NCI-H2196 (cell line): ENCODE data around the gene TRIM54.
"Not testable (repeated sequence)": the region's sequence is repeated elsewhere in the genome, so short reads cannot be mapped to it uniquely, and the experiment has no call there.

Source experiments
- DNase-seq: peaks from one replicate; lab custom pipeline; 2025; ENCODE audit not compliant: unreplicated experiment; lab: John Stamatoyannopoulos, UW

The TRIM54 gene

DNA sequence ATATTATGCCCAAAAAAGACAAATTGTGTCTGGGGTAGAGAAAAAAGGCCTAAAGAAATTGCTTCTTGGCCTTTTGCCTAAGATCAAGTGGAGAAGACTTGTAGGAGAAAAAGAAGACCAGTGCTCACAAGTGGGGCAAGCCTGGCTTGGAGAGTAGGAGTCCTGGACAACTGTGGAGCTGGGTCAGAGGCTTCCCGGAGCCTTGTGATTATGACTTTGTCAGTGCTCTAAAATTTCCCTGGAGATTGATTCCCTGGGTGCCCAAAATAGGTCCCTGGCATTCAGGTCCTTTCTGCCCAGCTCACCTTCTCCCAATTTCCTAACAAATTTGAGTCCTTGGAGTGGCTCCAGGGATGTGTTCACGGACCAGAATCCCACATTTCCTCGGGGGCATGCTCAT lies 787 bp upstream of the TRIM54 start:
- DNase-seq, result no peak

DNA sequence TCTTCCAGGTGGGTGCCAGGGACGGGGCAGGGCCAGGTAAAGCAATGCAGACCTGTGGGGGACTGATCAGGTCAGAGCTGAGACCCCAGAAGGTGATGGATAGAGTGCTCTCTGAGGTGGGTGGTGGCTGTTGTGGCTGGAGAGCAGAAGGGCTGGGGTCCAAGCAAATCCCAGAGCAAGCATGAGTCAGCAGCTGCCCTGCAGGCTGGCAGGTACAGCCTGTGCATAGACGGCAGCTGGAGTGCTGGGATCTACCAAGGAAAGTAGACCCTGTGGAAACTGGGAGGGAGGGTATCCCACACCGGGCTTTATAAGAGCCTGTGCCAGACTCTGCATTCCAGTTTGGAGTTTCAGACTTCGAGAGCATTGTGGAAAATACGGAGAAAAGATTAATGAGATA lies 663 bp downstream of the TRIM54 start:
- no peak for DNase-seq

DNA sequence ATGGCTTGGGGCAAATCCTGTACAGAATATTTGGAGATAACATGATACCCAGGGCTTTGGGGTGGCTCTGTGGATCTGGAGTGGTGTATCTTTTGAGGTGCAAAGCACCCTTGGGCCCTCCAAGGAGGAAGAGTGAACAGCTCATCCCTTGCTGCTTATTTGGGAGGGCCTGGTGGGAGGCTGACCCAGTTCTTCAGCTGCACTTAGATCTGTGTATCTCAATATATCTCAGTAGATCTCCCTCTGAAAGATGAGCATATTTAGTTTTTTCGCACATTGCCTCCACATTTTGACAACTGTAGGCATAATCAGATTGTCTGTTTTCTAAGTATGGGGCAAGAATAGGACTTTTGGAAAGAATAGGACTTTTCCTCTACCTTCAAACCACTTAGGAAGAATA lies 2.8 kb downstream of the TRIM54 start:
- no peak for DNase-seq

DNA sequence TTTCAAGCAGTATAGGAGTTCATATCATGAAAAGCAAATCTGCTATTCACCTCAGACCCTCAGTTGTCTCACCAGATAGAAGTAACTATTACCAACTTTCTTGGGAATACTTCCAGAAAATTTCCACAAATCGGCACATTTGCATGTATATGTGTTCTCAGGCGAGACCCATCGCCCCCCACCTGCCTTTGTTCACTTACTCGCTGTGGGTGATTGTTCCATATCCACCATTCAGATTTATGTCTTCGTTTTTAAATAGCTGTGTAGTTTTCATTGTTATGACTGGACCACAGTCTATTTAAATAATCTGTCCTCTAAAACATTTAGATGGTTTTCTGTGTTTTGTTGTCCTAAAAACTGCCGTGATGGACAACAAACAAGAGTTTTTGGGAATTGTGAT lies 3.3 kb downstream of the TRIM54 start:
- DNase-seq, result no peak

DNA sequence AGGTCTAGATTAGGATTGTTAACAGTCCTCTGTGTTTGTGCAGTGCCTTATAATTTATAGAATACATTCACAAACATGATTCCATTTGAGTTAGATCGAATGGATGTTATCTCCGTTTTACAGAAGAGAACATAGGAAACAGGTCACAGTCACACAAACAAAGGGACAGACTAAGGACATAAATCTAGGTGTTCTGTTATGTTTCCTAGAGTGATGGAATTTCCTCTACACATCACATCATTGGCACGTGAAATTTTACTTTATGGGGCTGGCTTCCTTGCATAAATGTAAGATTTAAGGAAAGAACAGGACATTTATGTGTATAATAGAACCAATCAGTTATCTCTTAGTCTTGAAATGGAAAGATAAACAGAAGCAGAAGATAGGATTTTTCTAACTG lies 6.4 kb downstream of the TRIM54 start:
- DNase-seq, result no peak

DNA sequence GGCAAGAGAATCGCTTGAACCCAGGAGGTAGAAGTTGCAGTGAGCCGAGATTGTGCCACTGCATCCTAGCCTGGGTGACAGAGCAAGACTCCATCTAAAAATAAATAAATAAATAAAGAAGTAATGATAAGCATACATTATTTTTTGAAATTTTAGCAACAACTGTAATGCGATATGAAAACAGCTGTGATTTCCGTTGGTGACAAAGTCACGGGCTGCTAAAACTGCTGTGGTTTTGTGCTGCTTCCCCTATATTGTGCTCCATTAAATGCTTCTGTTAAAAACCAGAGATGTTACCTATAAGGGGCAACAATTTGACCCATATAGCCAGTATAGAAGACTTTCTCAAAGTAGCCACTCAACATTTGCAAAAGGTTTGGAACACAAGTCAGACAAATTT lies 8.3 kb downstream of the TRIM54 start:
- DNase-seq, result no peak

DNA sequence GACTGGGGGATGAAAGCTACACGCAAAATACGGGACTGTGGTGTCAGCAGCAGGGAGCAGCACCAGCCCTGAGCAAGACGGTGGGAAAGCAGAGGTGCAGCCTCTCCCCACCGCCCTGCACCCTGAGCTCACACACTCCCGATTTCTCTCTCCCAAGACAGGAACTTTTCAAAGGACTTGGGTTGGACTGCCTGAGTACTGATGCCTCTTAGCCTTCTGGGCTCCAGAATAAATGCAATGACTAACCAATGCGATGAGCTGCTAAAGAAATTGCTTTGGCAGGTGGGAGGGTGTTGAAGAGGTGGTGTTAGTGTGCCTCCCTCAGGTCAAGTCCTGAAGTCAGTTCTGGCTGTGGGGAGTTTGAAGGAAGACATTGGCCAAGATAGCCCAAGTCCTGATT lies 9.6 kb downstream of the TRIM54 start:
- no peak for DNase-seq

DNA sequence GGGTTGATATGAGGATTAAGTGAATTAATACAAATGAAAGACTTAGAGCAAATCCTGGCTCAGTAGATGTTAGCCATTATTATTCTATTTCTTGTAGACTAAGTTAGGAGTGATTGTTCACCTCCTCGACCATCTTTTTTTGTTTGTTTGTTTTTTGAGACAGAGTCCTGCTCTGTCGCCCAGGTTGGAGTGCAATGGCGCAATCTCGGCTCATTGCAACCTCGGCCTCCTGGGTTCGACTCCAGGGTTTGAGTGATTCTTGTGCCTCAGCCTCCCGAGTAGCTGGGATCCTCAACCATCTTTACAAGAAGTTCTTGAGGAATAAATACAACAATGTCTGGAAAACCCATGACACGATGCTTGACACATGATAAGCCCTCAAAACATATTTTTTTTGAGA lies 12.7 kb downstream of the TRIM54 start:
- no peak for DNase-seq

DNA sequence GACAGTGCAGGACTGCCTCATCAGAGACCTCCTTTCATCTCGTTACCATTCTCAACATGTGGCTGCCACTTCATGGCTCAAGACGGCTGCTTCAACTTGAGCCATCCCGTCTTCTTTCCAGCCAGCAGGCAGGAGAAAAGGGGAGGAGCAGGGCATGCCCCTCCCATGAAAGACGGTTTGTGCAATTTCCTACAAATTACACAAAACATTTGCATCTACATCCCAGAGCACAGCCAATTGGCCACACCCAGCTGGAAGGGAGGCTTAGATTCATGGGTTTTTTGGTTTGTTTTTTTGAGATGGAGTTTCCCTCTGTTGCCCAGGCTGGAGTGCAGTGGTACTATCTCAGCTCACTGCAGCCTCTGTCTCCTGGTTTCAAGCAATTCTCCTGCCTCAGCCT lies 14.3 kb downstream of the TRIM54 start:
- no peak for DNase-seq

DNA sequence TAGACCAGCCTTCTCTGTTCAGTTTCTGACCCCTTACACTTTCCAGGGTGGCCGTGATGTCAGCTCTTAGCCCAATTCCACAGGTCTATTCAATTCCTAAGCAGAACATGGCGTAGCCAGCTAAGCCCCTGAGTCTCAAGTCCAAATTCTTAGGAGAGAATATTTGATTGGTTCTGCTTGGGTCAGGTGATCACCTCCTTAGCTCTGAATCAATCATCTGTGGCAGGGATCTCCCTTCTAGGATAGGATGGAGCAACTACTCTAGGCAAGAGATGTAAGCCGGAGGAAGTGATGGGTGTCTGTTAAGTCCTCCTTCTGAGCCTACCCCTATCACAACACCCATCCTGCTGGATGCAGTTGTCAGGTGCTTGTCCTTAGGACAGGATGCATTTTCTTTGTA lies 15.0 kb downstream of the TRIM54 start:
- DNase-seq, result no peak

DNA sequence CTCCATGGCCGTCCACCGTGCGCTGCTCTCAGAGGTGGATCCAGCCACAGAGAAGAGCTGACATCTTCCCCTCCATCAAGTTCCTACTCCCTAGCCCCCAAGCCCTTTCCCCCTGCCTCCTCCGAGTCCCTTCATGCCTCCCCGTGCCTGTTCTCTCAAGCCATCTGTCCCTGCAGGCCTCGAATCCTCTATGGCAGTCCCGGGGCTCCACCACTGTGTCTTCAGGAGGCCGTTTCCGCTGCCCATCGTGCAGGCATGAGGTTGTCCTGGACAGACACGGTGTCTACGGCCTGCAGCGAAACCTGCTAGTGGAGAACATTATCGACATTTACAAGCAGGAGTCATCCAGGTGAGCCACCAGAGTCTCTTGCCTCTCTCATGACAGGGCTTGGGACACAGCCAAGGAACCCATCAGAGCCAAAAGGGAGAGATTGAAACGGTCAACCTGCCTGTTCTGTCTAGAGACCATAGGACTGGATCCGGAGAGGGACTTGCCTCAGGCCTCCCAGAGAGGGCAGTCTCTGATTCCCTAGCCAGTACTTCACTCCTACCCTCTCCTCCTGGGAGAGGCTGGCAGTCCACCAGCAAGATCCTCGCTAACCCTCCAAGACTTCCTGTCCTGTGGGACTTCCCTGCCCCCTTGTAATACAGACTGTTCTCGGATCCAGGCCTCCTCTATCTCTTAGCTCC lies 16.3 kb downstream of the TRIM54 start:
- DNase-seq, result peak; percentile 39

DNA sequence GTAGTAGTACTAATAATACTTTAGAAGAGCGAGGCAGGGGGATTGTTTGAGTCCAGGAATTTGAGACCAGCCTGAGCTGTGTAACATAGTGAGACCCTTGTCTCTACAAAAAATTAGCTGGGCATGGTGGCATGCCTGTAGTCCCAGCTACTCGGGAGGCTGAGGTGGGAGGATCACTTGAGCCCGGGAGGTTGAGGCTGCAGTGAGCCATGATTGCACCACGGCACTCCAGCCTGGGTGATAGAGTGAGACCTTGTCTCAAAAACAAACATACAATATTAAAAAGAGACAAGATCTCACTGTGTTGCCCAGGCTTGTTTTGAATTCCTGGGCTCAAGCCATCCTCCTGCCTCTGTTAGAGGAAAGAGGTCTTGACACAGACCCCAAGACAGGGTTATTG lies 18.4 kb downstream of the TRIM54 start:
- not testable (repeated sequence) for DNase-seq

DNA sequence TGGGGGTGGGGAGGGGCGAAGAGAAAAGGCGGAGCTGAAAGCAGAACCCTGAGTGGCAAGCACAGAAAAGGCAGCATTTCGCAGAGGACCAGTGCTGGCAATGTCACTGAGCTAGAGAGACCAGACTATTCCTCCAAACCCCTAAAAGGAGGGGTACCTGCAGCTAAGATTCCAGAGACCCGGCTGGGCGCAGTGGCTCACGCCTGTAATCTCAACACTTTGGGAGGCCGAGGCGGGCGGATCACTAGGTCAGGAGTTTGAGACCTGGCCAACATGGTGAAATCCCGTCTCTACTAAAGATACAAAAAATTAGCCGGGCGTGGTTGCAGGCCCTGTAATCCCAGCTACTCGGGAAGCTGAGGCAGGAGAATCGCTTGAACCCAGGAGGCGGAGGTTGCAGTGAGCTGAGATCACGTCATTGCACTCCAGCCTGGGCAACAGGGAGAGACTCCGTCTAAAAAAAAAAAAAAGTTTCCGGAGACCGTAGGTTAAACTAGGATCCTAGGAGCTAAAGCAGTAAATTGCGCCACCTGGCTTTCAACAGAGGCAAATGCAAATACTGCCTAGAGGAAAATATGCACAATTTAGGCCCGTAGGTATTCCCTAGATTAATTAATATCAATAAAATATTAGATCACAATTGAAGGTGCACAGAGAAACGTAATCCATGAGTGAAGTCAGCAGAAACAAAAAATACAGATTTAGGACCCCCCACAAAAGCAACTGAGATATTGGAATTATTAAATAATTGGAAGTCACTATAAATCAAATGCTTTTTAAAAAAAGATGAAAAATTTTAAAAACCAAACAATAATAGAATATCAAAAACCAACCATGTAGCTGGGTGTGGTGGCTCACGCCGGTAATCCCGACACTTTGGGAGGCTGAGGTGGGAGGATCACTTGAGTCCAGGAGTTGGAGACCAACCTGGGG lies 21.1 kb downstream of the TRIM54 start:
- peak; percentile 82 for DNase-seq

DNA sequence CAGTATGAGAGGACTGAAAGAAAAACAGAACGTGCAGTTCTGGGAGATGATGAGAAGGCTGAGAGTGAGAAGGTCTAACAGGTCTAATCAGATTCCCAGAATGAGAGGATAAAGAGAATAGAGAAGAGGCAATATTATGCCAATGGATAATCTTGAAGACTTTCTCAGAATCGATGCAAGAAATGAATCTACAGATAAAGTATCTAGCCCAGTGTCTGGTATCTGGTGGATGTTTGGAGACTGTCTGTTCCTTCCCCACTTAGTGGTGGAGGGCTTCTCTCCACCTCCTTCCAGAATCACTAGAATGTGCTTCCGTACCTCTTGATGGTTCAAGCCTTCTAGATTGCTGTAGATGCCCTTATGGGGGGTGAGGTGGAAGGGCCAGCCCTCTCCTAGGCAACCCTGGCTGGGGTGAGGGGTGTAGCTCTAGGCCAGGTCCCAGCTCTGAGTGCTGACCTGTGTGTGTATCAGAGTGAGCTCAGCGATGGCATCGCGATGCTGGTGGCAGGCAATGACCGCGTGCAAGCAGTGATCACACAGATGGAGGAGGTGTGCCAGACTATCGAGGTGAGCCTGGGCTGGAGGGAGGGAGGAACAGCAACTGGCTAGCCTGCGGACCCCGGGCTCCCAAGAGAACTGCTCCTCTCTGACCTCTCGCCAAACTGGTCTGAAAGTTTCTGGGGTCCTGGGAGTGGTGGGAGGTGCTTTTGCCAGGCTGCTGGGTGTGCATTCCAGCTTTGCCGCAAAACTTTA lies 22.4 kb downstream of the TRIM54 start:
- no peak for DNase-seq

DNA sequence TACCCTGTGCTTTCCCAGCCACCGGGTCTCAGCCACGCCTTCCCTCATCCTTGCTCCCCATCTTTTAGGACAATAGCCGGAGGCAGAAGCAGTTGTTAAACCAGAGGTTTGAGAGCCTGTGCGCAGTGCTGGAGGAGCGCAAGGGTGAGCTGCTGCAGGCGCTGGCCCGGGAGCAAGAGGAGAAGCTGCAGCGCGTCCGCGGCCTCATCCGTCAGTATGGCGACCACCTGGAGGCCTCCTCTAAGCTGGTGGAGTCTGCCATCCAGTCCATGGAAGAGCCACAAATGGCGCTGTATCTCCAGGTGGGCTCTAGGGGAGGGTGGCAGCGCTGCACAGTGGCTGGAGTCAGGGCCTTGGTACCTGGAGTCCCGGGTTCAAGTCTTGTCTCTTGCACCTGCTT lies 23.3 kb downstream of the TRIM54 start:
- DNase-seq, result no peak

DNA sequence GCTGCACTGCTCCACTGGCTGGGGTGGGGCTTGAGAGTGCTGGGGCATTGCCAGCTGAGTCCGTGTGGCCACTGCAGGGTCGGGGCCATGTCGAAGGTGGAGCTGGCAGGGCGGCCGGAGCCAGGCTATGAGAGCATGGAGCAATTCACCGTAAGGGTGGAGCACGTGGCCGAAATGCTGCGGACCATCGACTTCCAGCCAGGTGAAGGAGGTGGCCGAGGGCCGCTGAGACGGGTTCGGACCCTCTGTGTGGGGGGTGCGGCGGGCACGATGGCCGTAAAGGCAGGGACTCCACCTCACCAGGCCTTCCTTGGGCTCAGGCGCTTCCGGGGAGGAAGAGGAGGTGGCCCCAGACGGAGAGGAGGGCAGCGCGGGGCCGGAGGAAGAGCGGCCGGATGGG lies 23.9 kb downstream of the TRIM54 start:
- DNase-seq, result no peak

DNA sequence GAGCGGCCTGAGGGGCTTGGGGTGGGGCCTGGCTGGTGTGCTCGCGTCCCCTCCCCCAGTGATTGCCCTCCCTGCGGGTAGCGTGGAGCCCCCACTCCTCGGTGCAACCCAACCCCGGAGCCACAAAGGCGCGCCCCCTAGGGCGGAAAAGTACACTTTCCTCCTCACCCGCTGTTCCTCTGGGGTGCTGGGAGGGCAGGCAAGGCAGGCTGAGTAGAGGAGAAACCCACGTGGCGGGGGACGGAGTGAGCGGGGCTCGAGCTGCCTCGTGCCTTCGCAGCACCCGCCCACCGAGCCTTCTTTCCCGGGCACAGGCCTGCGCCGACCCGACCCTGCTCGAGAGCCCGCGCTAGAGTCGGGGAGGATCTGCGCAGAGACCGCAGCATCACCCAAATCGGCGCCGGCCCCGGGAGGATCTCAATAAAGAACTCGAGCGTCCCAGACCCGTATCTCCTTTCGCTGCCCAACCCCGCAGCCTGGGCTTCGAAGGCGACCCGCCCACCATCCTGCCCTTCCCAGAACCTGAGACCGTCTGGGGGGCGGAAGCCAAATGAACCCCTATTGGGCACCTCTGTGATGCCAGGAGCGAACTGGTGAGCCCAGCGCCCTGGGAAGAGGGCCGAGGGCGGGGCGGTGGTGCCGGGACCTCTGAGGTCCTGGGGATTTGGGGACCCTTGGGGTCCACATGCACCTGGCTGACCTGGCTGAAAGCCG lies 24.5 kb downstream of the TRIM54 start:
- DNase-seq, result no peak

DNA sequence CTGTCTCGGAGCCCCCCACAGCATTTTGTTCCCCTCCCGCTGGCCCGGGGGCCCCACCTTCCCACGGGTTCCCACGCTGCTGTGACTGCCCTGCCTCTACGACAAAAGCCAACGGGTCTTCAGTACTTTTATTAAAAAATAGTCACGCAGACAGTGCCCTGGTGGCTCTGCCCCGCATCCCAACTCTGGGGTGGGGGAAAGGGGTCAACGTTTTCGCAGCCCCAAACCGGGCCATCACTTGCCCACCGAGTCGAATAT lies 25.0 kb downstream of the TRIM54 start:
- no peak for DNase-seq

DNA sequence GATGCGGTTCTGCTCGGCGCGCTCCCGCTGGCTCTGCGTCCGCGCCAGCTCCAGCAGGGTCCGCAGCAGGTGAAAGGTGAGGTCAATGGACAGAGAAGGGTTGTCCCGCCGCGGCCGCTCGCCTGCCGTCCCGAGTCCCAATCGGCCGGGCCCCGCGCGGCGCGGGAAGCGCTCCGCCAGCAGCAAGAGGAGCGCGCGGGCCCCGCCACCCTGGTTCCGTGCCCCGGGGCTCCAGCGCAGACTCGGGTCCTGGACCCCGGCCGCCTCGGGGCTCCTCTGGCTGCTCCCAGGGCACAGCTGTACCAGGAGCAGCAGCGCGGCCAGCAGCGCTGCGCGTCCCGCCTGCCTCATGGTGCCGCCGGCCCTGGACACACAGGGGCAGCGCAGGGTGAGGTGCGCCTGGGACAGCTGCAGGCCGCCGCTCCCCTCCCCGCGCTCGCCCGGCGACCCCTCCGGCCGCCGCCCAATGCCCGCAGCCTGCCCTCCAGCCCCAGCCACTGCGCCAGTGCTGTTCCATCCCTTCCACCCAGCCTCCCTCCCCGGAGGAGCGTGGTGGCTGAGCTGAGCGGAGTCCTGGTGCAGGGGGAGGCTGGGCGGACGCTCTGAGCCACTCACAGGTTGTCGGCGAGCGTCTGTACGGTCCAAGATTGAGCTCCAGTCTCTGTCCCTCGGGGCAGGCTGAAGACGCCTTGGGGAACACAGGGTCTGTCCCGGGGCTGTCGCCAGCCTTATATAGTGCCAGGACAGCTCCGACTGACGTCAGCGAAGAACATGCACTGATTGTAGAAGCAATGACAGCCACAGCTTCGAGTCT lies 25.5 kb downstream of the TRIM54 start:
- DNase-seq, result no peak

DNA sequence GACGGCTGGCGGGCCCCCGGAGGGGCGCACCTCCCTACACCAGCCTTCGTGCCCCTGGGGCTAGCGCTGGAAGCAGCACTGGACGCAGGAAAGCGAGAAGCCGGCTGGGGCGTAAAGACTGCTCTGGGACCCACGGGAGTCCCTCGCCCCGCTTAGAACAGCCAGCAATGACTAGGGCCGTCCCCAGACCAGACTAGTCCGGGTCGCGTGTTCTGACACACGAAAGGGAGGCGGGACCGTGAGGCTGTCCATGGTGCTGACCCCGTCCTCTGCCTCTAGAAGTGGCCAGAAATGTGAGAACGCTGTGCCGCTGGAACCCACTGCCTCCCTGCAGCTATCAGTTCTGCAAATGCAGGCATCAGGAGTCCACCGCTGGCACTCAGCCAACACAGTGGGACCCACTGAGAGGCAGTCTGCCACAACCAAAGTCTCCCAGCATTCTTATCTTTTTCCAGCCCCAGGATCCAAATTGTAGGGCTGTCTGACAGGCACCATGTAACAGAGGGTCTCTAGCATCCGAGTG lies 26.2 kb downstream of the TRIM54 start, which contains the start of gene UCN:
Gene UCN, minus strand, starts transcription at position 87 of the 523 bp plus-strand sequence. CDS start 550 bp downstream, outside the sequence.
- DNase-seq, result no peak
